Uterus (tissue), 4 donors: ENCODE results near the gene EVL. TPM values are rescaled to one million over a fixed set of nuclear protein-coding genes. Genes with fewer than 3 reads are reported as not detected.
"Not testable (repeated sequence)": the region's sequence is repeated elsewhere in the genome, so short reads cannot be mapped to it uniquely, and the experiment has no call there.

Source experiments
- DNase-seq, 2 donors: peaks; one replicate each; pipeline ENCODE4 v3.0.0-alpha.2; 2019 to 2020
- H3K27ac ChIP-seq, 2 donors: fragments of 200-600 bp; sonication (generic); 1 replicate in 1 of 2; 2 replicates in 1 of 2; pipeline ENCODE4 v1.5.1; 2016 to 2018
- H3K27me3 ChIP-seq, 2 donors: fragments of 200-600 bp; sonication (generic); one replicate each; pipeline ENCODE4 v1.5.1; 2018 to 2019; ENCODE audit warnings: control low read depth in 1 of 2
- H3K36me3 ChIP-seq, 2 donors: fragments of 200-600 bp; sonication (generic); one replicate each; pipeline ENCODE4 v1.5.1; 2019; ENCODE audit warnings: control low read depth in 1 of 2
- H3K4me1 ChIP-seq, 2 donors: fragments of 200-600 bp; sonication (generic); one replicate each; pipeline ENCODE4 v1.5.1; 2018 to 2019; ENCODE audit warnings: control low read depth in 1 of 2
- H3K4me3 ChIP-seq, 2 donors: fragments of 200-600 bp; sonication (generic); 1 replicate in 1 of 2; 2 replicates in 1 of 2; pipeline ENCODE4 v1.5.1; 2018 to 2019; ENCODE audit warnings: mild to moderate bottlenecking in 1 of 2
- H3K9me3 ChIP-seq, 2 donors: fragments of 200-600 bp; sonication (generic); one replicate each; pipeline ENCODE4 v1.5.1; 2019; ENCODE audit warnings: control low read depth in 1 of 2
- CTCF ChIP-seq, 4 experiments: fragments of 200-600 bp in 2 of 4; fragments of 450-650 bp in 2 of 4; sonication (generic) in 2 of 4; IDR thresholded peaks; one replicate each; pipeline ENCODE4 v1.5.1; 2016 to 2019; ENCODE audit warnings: antibody characterized with exemption in 4 of 4, mild to moderate bottlenecking in 2 of 4, moderate library complexity in 1 of 4
- POLR2A ChIP-seq, 2 donors: fragments of 450-650 bp; IDR thresholded peaks; one replicate each; pipeline ENCODE4 v1.6.1; 2016; ENCODE audit warnings: antibody characterized with exemption in 2 of 2, mild to moderate bottlenecking in 1 of 2, moderate library complexity in 1 of 2
- intact Hi-C: fragments of 100-400 bp; cut with DNase I; formaldehyde crosslinking; loops from one replicate; pipeline ENCODE4 v1.15.1; 2023; ENCODE audit warnings: low total_unique reads
- total RNA-seq, 4 donors: library from RNA; depleted of rRNA in 3 of 4; stranded (reverse); fragments of >200 nt in 3 of 4; gene quantifications; one replicate each; pipeline versions ENCODE4 v1.1.0 to v1.2.4, GENCODE V29; 2014 to 2023
- donor health status: DM: yes; HTN: yes; CAD: no.

The EVL gene
- total RNA-seq, 4 donors from 2014 or later: 22.1 to 133 (median 67.5) TPM

- DNase-seq: no peak
- Histone ChIP-seq H3K4me3 (no peak overlapping the region), H3K9me3 (no peaks in the 10 kb centered on the region), H3K27ac (no peak overlapping the region), H3K4me1 (no peaks in the 10 kb centered on the region), H3K27me3 (no peaks in the 10 kb centered on the region), H3K36me3 (no peaks in the 10 kb centered on the region)
- TF ChIP-seq CTCF (IDR thresholded peaks at IDR 0.05) (no peak), POLR2A (IDR thresholded peaks at IDR 0.05) (no peak)
- intact Hi-C loops: loop anchor here (10.0 kb wide), 1 partner anchor 192 kb away; no protein-coding TSS in a partner anchor
These were observed 111.6 kb downstream of the EVL start for GRCh38 chr14:100176811-100177327.

DNA sequence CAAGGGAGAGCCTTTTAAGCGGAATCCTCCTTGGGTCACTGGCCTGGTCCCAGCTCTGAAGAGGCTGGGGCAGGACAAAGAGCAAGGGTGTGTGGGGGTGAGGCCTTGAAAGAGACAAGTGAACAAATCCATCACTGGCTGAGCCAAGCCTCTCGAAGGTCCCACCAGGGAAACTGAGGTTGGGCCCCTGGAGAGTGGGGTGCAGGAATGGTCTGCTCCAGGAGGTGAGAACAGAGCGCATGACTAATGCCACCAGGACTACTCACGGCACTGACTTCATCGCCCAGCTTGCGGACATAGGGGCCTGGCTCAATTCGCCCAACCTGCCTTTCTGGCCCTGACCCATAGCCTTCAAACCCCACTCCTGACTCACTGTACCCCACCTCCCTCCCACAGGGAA is 113.5 kb downstream of the EVL start:
- no peak overlapping the region for H3K27ac ChIP-seq
- no peaks in the 10 kb centered on the region for H3K36me3 ChIP-seq
- intact Hi-C loops: loop anchor here (10.0 kb wide), 1 partner anchor 194 kb away; no protein-coding TSS in a partner anchor
- no peak for DNase-seq
- no peak overlapping the region for H3K4me3 ChIP-seq
- no peaks in the 10 kb centered on the region for H3K4me1 ChIP-seq
- H3K9me3 ChIP-seq: no peaks in the 10 kb centered on the region
- no peak for TF ChIP-seq CTCF (IDR thresholded peaks at IDR 0.05)
- H3K27me3 ChIP-seq: no peaks in the 10 kb centered on the region

DNA sequence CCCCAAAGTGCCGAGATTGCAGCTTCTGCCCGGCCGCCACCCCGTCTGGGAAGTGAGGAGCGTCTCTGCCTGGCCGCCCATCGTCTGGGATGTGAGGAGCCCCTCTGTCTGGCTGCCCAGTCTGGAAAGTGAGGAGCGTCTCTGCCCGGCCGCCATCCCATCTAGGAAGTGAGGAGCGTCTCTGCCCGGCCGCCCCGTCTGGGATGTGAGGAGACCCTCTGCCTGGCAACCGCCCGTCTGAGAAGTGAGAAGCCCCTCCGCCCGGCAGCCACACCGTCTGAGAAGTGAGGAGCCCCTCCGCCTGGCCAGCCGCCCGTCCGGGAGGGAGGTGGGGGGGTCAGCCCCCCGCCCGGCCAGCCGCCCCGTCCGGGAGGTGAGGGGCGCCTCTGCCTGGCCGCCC is 115.4 kb downstream of the EVL start:
- H3K36me3 ChIP-seq, DNase-seq, intact Hi-C loops, H3K4me1 ChIP-seq, H3K27ac ChIP-seq, H3K9me3 ChIP-seq, H3K4me3 ChIP-seq, H3K27me3 ChIP-seq: not testable (repeated sequence)

DNA sequence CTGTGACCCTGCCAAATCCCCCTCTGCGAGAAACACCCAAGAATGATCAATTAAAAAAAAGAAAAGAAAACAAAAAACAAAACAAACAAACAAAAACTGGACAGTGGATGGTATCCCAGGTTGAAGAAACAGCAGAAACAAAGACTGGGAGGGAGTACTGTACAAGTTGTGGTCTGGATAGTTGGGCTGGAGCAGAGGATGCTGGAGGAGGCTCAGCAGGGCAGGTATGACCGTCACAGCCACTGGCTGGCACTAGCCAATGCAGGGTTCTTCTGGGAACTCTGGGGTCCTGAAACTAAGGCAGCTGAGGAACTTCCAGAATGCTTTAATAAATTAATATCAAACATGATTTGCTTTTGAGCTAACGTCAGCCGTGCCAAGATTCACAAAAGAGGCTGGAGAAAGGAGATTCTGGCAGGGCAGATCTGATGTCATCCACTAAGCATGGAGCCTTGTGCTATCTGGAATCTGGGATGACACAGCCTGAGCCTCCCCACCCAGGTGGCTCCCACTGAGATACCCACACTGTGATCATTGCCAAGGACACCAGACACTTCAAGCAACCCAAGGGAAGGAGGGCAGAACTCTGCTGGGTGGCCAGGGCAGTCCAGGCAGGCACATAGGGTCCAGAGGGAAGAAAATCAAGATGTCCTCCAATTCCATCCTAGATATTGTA is 116.8 kb downstream of the EVL start:
- not testable (repeated sequence) for H3K4me3 ChIP-seq, H3K9me3 ChIP-seq, DNase-seq

DNA sequence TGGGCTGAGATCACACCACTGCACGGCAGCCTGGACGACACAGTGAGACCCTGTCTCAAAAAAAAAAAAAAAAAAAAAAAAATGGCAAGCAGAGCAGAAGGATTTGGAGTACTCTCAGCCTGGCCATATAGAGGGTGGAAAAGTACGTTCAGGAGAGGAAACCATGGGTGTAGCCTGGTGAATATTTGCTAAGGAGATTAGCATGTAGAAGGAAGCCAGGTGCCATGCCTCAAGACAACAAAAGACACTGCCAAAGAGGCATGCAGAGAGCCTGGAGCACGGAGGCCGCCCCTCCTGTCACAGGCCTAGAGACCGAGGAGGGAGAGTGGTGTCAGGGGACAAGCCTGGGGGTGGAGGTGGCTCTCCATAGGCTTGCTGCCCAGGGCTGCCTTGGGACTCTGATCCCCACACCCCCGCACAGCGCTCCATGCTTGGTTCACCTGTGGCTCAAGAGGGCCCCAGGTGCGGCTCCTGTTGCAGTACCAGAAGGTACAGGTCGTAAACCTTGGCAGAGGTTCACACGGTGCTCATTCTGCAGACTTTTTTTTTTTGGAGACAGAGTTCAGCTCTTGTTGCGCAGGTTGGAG is 122.1 kb downstream of the EVL start:
- Histone ChIP-seq H3K36me3 (no peaks in the 10 kb centered on the region), H3K4me3 (no peak overlapping the region), H3K27me3 (no peaks in the 10 kb centered on the region), H3K9me3 (no peaks in the 10 kb centered on the region), H3K4me1 (no peaks in the 10 kb centered on the region), H3K27ac (no peak overlapping the region)
- intact Hi-C loops: no loop called here
- no peak for TF ChIP-seq POLR2A (IDR thresholded peaks at IDR 0.05)
- TF ChIP-seq CTCF (IDR thresholded peaks at IDR 0.05): no peak
- no peak for DNase-seq

More for the DNA sequence above, 116.8 kb downstream of the EVL start:
- H3K27ac ChIP-seq, H3K27me3 ChIP-seq, intact Hi-C loops, H3K4me1 ChIP-seq, H3K36me3 ChIP-seq: not testable (repeated sequence)

DNA sequence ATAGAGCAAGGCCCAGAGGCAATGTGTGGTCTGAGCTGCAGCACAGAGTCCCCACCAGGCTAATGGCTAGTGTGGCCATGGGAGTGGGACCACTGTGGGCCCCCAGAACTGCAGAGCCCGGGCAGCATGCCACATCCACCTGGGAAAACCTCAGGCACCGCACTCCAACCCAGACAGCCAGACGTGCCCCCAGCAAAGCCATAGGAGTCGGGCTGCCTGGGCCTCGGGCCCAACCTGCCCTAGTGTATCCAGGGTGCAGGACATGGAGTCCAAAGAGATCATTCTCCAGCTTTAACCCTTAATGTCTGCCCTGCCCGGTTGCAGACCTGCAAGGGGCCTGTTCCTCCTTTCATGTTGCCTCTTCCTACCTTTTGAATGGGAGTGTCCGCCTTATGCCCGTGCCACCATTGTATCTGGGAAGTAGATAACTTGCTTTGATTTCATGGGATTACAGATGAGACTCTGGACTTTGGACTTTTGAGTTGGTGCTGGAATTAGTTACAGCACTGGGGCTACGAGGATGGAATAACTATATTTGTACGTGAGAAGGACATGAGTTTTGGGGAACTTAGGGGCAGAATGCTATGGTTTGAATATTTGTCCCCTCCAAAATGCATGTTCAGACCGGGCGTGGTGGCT is 123.3 kb downstream of the EVL start:
- Histone ChIP-seq H3K27me3 (no peaks in the 10 kb centered on the region), H3K36me3 (no peaks in the 10 kb centered on the region), H3K9me3 (no peaks in the 10 kb centered on the region), H3K27ac (no peak overlapping the region), H3K4me1 (no peaks in the 10 kb centered on the region), H3K4me3 (no peak overlapping the region)
- TF ChIP-seq POLR2A (IDR thresholded peaks at IDR 0.05): no peak
- no peak for TF ChIP-seq CTCF (IDR thresholded peaks at IDR 0.05)
- intact Hi-C loops: no loop called here
- DNase-seq: no peak
